ENCODE data around the gene ST6GALNAC2.

DNA sequence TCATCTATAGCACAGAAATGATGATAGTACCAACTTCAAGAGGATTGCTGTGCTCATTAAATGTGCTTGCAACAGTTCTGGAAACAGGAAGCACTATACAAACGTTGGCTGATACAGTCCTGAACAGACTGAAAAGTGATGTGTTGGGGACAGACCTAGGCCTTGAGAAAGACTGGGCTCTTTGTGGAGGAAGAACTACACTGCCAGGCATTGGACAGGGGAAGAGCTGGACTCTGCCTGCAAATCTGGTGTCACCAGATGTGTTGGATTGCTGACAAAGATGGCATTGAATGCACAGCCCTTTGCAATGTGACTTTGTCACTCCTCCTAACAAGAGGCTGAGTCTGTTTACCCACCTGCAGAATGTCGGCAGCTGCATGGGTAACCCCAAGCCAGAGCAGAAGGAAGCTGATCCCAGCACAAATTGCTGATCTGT, 12.4 kb upstream of the ST6GALNAC2 start:
- no peak for TF ChIP-seq EZH2phosphoT487 (IDR thresholded peaks at IDR 0.05; ENCODE audit: borderline replicate concordance)
- TF ChIP-seq, protein P1, sequence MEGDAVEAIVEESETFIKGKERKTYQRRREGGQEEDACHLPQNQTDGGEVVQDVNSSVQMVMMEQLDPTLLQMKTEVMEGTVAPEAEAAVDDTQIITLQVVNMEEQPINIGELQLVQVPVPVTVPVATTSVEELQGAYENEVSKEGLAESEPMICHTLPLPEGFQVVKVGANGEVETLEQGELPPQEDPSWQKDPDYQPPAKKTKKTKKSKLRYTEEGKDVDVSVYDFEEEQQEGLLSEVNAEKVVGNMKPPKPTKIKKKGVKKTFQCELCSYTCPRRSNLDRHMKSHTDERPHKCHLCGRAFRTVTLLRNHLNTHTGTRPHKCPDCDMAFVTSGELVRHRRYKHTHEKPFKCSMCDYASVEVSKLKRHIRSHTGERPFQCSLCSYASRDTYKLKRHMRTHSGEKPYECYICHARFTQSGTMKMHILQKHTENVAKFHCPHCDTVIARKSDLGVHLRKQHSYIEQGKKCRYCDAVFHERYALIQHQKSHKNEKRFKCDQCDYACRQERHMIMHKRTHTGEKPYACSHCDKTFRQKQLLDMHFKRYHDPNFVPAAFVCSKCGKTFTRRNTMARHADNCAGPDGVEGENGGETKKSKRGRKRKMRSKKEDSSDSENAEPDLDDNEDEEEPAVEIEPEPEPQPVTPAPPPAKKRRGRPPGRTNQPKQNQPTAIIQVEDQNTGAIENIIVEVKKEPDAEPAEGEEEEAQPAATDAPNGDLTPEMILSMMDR (conservative IDR thresholded peaks at IDR 0.05; ENCODE audit: low read length) = no peak

Measured in Loucy (cell line).